NCI-H2029 treated with DMSO at 0.1 percent for 48 hours (cell line): Measurements from ENCODE around the gene CDC34.

Experiments used
- DNase-seq: peaks from one replicate; lab custom pipeline; 2025; lab: John Stamatoyannopoulos, UW

The CDC34 gene, protein sequence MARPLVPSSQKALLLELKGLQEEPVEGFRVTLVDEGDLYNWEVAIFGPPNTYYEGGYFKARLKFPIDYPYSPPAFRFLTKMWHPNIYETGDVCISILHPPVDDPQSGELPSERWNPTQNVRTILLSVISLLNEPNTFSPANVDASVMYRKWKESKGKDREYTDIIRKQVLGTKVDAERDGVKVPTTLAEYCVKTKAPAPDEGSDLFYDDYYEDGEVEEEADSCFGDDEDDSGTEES

DNA sequence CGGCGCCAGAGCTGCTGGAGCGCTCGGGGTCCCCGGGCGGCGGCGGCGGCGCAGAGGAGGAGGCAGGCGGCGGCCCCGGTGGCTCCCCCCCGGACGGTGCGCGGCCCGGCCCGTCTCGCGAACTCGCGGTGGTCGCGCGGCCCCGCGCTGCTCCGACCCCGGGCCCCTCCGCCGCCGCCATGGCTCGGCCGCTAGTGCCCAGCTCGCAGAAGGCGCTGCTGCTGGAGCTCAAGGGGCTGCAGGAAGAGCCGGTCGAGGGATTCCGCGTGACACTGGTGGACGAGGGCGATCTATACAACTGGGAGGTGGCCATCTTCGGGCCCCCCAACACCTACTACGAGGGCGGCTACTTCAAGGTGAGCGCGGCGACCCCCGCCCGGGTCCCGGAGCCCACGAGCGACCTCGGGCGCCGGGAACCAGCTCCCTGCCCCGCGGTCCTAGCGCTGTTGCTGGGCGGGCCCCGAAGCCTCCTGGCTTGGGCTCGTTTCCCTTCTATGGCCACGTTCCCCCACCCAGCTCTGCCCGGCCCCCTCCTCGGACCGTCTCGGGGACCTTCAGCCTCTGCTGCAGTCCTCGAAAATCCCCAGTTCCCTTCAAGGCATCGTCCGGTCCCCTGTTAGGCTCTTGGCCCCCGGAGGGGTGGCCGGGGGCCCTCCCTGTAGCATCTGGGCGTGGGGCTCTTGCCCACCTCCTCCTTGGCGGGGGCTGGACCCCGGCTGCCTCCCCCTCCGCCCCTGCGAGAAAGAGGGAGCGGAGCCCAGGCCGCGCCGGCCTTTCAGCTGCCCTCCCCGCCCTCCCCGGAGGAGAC, at the start of gene CDC34:
TSS of gene CDC34 (plus strand) at position 8 of the 808 bp plus-strand sequence. CDS start at position 180, 172 bp downstream.
- DNase-seq = no peak

DNA sequence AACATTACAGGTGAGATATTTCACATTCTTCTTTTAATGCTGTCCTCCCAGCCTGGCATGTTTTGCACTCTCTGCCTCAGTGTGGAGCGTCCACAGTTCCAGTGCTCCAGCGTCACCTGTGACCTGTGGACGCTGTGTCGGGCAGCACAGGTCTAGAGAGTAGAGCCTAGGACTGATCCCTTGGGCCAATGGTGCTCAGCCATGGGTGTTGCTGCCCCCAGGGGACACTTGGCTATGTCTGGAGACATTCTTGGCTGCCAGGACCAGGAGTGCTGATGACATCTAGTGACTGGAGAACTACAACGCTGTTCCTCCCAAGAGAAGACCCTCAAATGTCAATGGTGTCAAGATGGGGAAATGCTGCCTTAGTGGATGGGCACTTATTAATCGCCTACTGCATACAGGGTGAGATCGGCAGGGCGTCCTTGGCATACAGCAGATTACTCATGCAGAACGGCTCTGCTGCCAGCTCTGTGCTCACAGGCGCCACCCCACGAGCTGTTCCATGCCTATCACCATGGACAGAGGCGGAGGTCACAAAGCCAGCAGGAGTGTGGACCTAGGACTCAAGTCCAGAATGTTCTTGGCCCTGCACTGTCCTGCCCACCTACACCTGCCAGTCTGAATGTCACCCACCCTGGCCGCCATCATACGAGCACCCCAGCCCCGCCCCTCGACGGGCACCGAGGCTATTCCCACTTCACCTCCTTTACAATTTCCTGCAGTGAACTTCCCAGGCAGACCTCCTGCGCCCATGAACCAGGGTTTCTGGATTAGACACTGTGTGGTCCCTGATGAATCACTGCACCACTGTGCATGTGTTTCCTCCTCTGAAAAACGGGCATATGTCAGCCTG, 49.1 kb upstream of the CDC34 start:
- no peak for DNase-seq

DNA sequence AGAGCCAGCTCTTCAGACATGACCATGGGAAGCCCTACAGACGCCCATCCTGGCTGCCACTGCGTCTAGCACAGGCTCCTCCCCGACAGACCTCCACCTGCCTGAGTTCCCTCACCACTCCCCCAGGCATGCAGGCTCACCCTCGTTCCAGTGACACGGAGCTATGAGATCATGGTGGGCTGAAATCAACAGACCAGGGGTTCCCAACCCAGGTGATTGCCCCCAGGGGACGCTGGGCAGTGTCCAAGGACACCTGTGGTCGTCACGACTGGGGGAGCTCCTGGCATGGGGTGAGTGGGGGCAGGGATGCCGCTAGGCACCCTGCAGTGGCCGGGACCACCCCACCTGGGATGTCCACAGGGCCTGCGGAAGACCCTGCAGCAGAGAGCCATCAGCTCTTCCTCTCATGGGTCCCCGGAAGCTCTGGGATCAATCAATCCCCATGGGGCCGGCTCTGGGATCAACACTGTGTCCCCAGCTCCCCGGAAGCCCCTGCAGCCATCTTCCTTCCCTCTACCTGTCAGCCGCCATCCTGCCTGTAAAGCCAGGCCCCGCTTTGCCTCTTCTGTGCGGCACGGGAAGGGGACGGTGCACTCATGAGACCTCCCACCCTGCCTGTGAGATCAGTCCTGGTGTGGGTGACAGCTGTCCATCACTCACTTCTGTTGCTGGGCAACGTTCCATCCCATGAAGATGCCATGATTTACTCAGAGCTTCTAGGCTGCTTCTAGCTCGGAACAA, 48.1 kb upstream of the CDC34 start:
- DNase-seq = no peak

DNA sequence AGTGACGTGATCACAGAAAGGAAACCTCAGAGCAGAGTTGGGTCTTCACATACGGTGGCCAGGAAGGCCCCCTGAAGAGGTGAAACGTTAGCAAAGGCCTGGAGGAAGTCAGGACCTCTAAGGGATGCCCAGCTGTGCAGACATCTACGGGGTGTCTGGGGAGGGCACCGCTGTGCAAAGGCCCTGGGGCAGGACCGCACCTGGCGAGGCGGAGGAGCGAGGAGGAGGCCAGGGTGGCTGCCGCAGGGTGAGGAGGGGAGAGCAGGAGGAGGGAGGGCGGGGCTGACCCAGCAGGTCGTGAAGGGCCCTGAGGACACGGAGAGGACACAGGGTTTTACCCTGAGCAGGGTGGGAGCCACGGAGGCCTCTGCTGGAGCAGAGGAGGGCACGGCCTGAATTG, 47.1 kb upstream of the CDC34 start:
- DNase-seq = no peak

DNA sequence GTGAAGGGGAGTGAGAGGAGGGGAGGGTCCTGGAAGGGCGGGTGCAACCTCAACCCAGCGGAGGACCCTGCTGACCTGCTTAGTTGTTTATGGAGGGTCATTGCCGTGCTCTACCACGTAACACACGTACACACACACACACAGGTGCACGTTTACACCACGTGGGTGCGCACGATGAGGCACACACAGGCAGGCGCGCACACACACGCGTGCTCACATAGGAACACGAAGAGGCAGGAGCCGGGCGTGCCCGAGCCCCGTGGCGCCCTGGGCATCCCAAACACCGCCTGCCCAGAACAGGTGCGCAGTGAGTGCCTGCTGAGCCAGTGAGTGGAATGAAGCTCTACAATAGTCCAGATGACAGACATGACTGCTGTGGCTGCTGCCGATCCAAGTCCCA, 46.5 kb upstream of the CDC34 start:
- DNase-seq = no peak

DNA sequence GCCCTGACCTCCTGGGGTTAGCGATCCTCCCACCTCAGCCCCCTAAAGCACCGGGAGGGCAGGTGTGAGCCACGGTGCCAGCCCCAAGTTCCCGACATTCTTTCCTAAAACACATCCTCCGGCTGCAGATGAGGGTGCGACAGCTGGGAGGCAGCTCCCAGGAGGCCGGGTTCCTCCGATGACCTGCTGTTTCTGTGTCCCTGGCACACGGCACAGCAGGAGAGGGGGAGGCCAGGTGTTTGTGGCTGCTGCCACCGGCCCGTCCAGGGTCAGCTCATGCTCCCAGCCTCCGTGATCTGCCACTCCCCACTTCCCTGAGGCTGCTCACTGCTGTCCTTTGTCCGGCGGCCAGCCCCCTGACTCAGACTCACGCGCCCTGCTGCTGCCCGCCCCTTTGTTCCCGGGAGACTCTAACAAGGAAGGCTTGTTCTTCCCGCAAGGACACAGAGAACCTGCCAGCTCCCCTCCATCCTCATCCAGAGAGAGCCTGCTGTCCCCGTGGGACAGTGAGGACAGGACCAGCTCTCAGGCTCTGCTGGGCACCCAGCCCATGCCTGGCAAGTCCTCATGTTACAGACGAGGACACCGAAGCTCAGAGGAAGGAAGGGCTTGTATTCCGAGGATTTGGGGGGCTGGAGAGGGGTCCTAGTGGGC, 45.9 kb upstream of the CDC34 start:
- DNase-seq = no peak

DNA sequence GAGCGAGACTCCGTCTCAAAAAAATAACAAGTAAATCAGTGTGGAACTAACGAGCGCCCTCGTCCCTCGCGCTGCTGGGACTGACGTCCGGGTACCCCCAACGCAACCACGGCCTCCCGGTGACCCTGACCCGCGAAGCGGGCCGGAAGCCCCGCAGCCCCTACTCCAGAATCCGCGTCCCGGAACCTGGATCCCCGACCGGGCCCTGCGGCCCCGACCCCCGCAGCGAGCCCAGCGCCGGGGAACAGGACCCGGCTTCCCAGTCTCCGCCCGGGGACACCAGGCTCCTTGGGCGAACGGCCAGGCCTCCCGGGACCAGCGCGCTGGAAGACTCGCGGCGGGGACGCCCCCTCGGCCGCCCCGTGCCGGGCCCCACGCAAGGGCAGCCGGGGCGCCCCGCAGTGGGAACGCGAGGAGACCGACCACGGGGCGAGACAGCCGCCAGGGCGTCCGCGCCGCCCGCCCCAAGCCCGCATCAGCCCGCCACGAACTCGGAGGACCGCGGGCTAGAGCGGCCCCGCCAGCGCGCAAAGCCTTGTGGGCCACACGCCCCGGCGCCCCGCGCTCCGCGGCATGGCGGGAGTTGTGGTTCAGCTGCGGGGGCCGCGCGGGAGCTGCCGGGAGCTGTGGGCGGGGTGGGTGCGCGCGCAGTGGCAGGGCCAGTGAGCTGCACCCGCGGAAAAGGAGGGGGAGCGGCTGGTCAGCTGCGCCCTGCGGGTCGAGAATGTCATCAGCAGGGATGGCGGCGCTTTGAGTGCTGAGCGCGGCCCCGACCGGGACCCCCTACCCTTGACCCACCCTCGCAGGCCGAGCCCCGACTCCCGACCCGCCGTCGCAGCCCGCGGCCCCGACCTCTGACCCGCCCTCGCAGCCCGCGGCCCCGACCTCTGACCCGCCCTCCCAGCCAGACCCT, 42.8 kb upstream of the CDC34 start:
- peak; percentile 37 for DNase-seq

- no peak for DNase-seq
Measured at GRCh38 chr19:489418-490196, 42.0 kb upstream of the CDC34 start.

DNA sequence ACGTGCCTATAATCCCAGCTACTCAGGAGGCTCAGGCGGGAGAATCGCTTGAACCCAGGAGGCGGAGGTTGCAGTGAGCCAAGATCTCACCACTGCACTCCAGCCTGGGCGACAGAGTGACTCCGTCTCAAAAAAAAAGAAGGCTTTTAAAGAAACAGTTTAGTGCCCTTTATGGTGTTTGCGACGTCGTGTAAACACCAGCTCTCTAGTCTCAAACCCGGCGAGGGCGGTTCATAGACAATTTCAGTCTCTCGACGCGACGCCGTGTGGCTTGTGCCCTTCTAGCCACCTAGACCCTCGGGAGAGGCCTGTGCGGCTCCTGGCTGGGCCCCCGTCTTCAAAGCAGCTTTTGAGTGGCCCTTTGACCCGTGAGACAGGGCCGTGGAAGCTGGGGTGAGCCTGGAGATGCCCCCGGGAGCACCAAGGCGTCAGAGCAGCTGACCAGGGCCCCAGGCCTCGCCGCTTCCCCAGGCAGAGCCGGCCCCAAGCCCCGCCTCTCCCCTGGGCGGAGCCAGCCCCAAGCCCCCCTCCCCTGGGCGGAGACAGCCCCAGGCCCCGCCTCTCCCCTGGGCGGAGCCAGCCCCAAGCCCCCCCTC, 40.3 kb upstream of the CDC34 start:
- no peak for DNase-seq

DNA sequence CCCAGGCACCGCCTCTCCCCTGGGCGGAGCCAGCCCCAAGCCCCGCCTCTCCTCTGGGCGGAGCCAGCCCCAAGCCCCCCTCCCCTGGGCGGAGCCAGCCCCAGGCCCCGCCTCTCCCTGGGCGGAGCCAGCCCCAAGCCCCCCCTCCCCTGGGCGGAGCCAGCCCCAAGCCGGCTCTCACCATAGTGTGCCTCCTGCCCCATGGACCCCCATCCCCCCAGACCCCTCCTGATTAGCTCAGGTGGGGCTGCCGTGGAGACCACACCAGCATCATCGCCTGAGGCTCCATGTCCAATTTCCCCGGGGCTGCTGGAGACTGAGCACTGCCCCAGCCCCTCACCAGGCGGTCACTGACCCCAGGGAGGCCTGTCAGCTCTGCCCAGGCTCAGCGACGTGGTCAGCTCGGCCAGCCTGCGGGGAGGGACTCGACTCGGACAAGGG, 39.4 kb upstream of the CDC34 start:
- DNase-seq = no peak

DNA sequence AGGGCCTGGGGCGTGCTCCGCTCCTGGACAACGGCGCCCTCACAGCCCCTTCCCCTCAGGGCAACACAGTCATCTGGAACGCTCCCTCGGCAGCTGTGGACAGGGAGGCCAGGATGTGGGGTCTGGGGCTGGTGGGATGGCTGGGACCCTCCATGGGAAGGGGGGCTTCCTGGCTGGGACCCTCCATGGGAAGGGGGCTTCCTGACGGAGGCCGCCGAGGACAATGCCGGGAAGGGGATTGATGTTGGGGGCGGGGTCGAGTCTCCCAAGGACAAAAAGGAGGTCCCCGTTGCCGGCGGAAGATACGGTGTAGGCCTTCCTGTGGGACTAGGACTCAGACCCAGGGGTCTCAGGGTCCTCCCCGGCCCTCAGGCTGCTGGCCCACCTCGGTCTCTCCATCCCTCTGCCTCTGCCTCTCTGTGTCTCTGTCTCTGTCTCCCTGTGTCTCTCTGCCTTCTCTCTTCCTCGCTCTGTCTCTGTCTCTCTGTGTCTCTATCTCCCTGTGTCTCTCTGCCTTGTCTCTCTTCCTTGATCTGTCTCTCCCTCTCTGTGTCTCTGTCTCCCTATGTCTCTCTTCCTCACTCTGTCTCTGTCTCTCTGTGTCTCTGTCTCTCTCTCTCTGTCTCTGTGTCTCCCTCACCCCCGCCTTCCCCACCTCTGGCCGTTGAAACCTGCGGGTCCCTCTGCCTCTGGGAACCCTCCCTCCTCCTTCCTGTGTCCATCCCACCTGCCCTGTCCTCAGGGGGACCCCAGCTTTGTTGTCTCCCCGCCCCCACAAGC, 38.0 kb upstream of the CDC34 start:
- DNase-seq = no peak

DNA sequence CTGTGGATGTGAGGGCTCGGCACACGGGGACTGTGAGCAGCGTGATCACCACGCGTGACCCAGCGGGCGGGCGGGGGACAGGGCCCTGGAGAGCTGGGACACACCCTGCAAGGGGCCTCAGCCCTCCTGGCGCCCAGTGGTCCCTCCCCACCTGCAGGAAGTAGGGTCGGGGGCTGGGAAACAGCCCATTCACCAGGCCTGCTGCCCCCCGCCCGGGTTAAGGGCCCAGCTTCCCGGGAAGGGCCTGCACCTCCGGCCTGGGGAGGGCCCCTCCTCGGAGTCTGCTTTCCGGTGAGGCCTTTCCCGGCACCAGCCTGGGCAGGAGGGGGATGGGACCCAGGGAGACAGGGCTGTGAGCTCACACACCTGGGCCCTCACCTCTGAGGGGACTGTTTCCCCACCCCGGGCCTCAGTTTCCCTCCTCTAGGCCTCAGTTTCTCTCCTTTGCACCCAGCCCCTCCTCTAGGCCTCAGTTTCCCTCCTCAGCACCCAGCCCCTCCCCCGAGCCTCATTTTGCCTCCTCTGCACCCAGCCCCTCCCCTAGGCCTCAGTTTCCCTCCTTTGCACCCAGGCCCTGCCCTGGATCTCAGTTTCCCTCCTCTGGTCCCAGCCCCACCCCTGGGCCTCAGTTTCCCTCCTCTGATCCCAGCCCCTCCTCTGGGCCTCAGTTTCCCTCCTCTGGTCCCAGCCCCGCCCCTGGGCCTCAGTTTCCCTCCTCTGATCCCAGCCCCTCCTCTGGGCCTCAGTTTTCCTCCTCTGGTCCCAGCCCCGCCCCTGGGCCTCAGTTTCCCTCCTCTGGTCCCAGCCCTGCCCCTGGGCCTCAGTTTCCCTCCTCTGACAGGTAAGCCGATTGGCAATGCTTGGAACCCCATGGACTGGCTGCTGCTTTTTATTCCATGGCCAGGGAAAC, 37.1 kb upstream of the CDC34 start:
- no peak for DNase-seq

- no peak for DNase-seq
Measured at GRCh38 chr19:495081-495401, 36.5 kb upstream of the CDC34 start.

- no peak for DNase-seq
Measured at GRCh38 chr19:495402-496111, 36.0 kb upstream of the CDC34 start.

- no peak for DNase-seq
Measured at GRCh38 chr19:496112-496665, 35.4 kb upstream of the CDC34 start, which contains the start of gene MADCAM1. Gene MADCAM1, plus strand, starts transcription at chr19:496486. Its CDS starts 14 bp downstream, at chr19:496500.

DNA sequence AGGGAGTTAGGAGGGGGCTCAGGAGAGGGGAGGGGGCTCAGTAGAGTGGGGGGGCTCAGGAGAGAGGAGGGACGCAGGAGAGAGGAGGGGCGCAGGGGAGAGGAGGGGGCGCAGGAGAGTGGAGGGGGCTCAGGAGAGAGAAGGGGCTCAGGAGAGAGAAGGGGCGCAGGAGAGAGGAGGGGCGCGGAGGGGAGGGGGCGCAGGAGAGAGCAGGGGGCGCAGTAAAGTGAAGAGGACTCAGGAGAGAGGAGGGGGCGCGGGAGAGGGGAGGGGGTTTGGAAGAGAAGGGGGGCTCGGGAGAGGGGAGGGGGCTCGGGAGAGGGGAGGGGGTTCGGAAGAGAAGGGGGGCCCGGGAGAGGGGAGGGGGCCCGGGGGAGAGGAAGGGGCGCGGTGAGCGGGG, 34.6 kb upstream of the CDC34 start:
- DNase-seq = no peak
